K562 (cell line): ENCODE data around the gene MACROH2A2. TPM values are rescaled to one million over a fixed set of nuclear protein-coding genes. Genes with fewer than 3 reads are reported as not detected.

ENCODE experiments used
- ATAC-seq: fragments of 200-7000 bp; cut with Tn5 transposase; 3 replicates; pipeline ENCODE4 v1.9.1; 2020; ENCODE audit warnings: moderate library complexity
- BruUV-seq: library from RNA; stranded (reverse); fragments of 400-500 nt; replicated peaks from 2 replicates; lab custom pipeline; 2021; lab: Mats Ljungman, UMichigan
- CTCF ChIA-PET: fragments of 300-600 bp; formaldehyde crosslinking; extraction: SDS; loops from one replicate; lab custom pipeline; 2021; ENCODE audit warnings: low intra/inter-chr PET ratio; lab: Yijun Ruan, JAX
- POLR2A ChIA-PET: fragments of 300-600, 350-650 bp; sonication (Branson Sonifier 250); formaldehyde crosslinking; extraction: SDS; loops from one replicate; lab custom pipeline; 2021; ENCODE audit warnings: antibody characterized with exemption, inconsistent platforms; lab: Yijun Ruan, JAX
- DNase-seq, 4 experiments: peaks; one replicate each; pipeline versions ENCODE4 v3.0.0 to v3.0.0-alpha.2; 2011 to 2018; ENCODE audit warnings: low spot score in 3 of 4, mixed read lengths in 3 of 4; ENCODE audit errors: extremely low read depth in 1 of 4
- FAIRE-seq: peaks from 2 replicates; lab custom pipeline; 2011; peaks lifted over from hg19 to GRCh38; lab: Jason Lieb, UNC
- H2AFZ ChIP-seq: 2 replicates; pipeline ENCODE4 v1.6.0; 2011; ENCODE audit warnings: low read depth, low read length, control low read depth, inconsistent platforms
- H3K27ac ChIP-seq: fragments of 200-600 bp; 3 replicates; pipeline ENCODE4 v1.8.0; 2011; ENCODE audit warnings: low read depth, mild to moderate bottlenecking, control low read depth, inconsistent platforms, low read length, moderate library complexity, mixed read lengths; ENCODE audit errors: extremely low read depth
- H3K27me3 ChIP-seq, 2 experiments: fragments of 300-600 bp in 1 of 2; 2 replicates in 1 of 2; 3 replicates in 1 of 2; pipeline versions ENCODE4 v1.6.0 to v1.8.0; 2011; ENCODE audit warnings: inconsistent platforms in 2 of 2, low read length in 2 of 2, mild to moderate bottlenecking in 1 of 2, mixed read lengths in 1 of 2, moderate library complexity in 1 of 2; ENCODE audit not compliant: control insufficient read depth in 2 of 2, insufficient read depth in 2 of 2
- H3K36me3 ChIP-seq: fragments of 300-600 bp; 3 replicates; pipeline ENCODE4 v1.8.0; 2011; ENCODE audit warnings: mild to moderate bottlenecking, low read length, inconsistent platforms; ENCODE audit not compliant: control insufficient read depth, insufficient read depth
- H3K4me1 ChIP-seq, 2 experiments: fragments of 200-600 bp in 1 of 2; replicated peaks in 1 of 2; 2 replicates in 1 of 2; 3 replicates in 1 of 2; pipeline versions ENCODE4 v1.5.1 to v1.8.0; 2011; ENCODE audit warnings: inconsistent platforms in 2 of 2, low read length in 2 of 2, mild to moderate bottlenecking in 1 of 2, mixed read lengths in 1 of 2, moderate library complexity in 1 of 2; ENCODE audit not compliant: control insufficient read depth in 2 of 2, insufficient read depth in 2 of 2
- H3K4me2 ChIP-seq: 2 replicates; pipeline ENCODE4 v1.6.1; 2011; ENCODE audit warnings: low read length, control low read depth, inconsistent platforms, mixed read lengths; ENCODE audit not compliant: insufficient read depth
- H3K4me3 ChIP-seq: fragments of 200-600 bp; sonication (generic), shearing (Covaris generic); 2 replicates; pipeline ENCODE4 v1.5.1; 2016; ENCODE audit warnings: control low read depth, inconsistent platforms
- H3K79me2 ChIP-seq: fragments of 200-600 bp; 3 replicates; pipeline ENCODE4 v1.8.0; 2011; ENCODE audit warnings: low read length, inconsistent platforms; ENCODE audit not compliant: control insufficient read depth, insufficient read depth
- H3K9ac ChIP-seq, 2 experiments: 2 replicates each; pipeline versions ENCODE4 v1.6.0 to v1.6.1; 2011; ENCODE audit warnings: low read depth in 2 of 2, low read length in 2 of 2, control low read depth in 1 of 2, inconsistent platforms in 1 of 2, mild to moderate bottlenecking in 1 of 2, mixed read lengths in 1 of 2; ENCODE audit not compliant: insufficient read depth in 1 of 2
- H3K9me1 ChIP-seq: one replicate; pipeline ENCODE4 v1.6.0; 2011; ENCODE audit warnings: inconsistent platforms, mild to moderate bottlenecking, low read length, moderate library complexity; ENCODE audit not compliant: control insufficient read depth, insufficient read depth
- H3K9me3 ChIP-seq: replicated peaks from 2 replicates; pipeline ENCODE4 v1.5.1; 2011; ENCODE audit warnings: low read depth, low read length, inconsistent platforms; ENCODE audit not compliant: control insufficient read depth, insufficient read depth
- H4K20me1 ChIP-seq: replicated peaks from 2 replicates; pipeline ENCODE4 v1.6.1; 2011; ENCODE audit warnings: low read length, inconsistent platforms, mixed read lengths; ENCODE audit not compliant: control insufficient read depth, insufficient read depth
- ARID3A ChIP-seq: IDR thresholded peaks from 2 replicates; pipeline ENCODE4 v1.6.1; 2012; ENCODE audit warnings: low read depth, low read length, improper control_type of control experiment, borderline replicate concordance
- ASH1L ChIP-seq: fragments of 450-650 bp; IDR thresholded peaks from 2 replicates; pipeline ENCODE4 v1.6.1; 2018; ENCODE audit warnings: borderline replicate concordance, mild to moderate bottlenecking, low read depth; ENCODE audit not compliant: partially characterized antibody
- CREB5 ChIP-seq: fragments of 250-450 bp; sonication (Bioruptor Pico); IDR thresholded peaks from 2 replicates; pipeline ENCODE4 v1.5.0; 2020; ENCODE audit warnings: mild to moderate bottlenecking
- HNRNPH1 ChIP-seq: fragments of 200-400 bp; formaldehyde crosslinking; optimal IDR thresholded peaks from 2 replicates; pipeline ENCODE3; 2017; ENCODE audit warnings: low read depth, mild to moderate bottlenecking, low read length, moderate library complexity
- KHSRP ChIP-seq: fragments of 450-650 bp; IDR thresholded peaks from 2 replicates; pipeline ENCODE4 v1.6.1; 2017
- NCOA1 ChIP-seq: fragments of 450-650 bp; IDR thresholded peaks from 2 replicates; pipeline ENCODE4 v1.6.1; 2016; ENCODE audit warnings: low read depth
- SIN3B ChIP-seq: fragments of 450-650 bp; IDR thresholded peaks from 2 replicates; pipeline ENCODE4 v1.6.1; 2017; ENCODE audit warnings: low read depth, mild to moderate bottlenecking, moderate library complexity
- TAF7 ChIP-seq: fragments of 450-650 bp; IDR thresholded peaks from 2 replicates; pipeline ENCODE4 v1.6.1; 2016; ENCODE audit warnings: missing genetic modification characterization, missing compliant biosample characterization
- TCF7L2 ChIP-seq: fragments of 150-350 bp; IDR thresholded peaks from 2 replicates; pipeline ENCODE4 v1.6.1; 2016; ENCODE audit warnings: low read depth, mild to moderate bottlenecking, low read length, moderate library complexity
- THAP7 ChIP-seq: fragments of 250-450 bp; sonication (Bioruptor Pico); IDR thresholded peaks from 2 replicates; pipeline ENCODE4 v1.5.0; 2021
- ZNF41 ChIP-seq: fragments of 250-450 bp; sonication (Bioruptor Pico); conservative IDR thresholded peaks from 2 replicates; pipeline ENCODE4 v1.4.0; 2020; ENCODE audit warnings: mild to moderate bottlenecking
- ZNF445 ChIP-seq: fragments of 250-450 bp; sonication (Bioruptor Pico); IDR thresholded peaks from 2 replicates; pipeline ENCODE4 v1.4.0; 2020; ENCODE audit warnings: low read depth, mild to moderate bottlenecking, moderate library complexity
- WGBS: fragments of 100-300 bp; shearing (Covaris generic); methylation state at CpG from one replicate; pipeline ENCODE4 v1.1.6; 2016; ENCODE audit warnings: low coverage, mixed read lengths; ENCODE audit not compliant: insufficient coverage; ENCODE audit errors: missing lambda C conversion rate; 5-methylcytosine and 5-hydroxymethylcytosine counted together
- in situ Hi-C: fragments of 300-500 bp; cut with MboI; formaldehyde crosslinking; loops from 4 replicates; pipeline ENCODE4 v1.15.0; 2018; ENCODE audit warnings: inconsistent platforms, mixed read lengths
- intact Hi-C: fragments of 100-400 bp; cut with micrococcal nuclease; formaldehyde crosslinking; loops from 2 replicates; pipeline ENCODE4 v1.14.2; 2022
- polyA plus RNA-seq, 8 experiments: library from polyadenylated mRNA; depleted of rRNA in 4 of 8; stranded (reverse) in 5 of 8; unstranded in 3 of 8; fragments of >200 nt; fragmentation: Nextera tagmentation in 2 of 8; fragmentation: Illumina TruSeq in 1 of 8; extraction: Ambion mirVana in 2 of 8; extraction: Trizol in 1 of 8; gene quantifications; 2 replicates each; pipeline versions ENCODE4 v1.2.1 to v1.2.3, GENCODE V29; 2011 to 2014; ENCODE audit warnings: inconsistent platforms in 1 of 8, missing spikeins in 1 of 8
- total RNA-seq, 7 experiments: library from RNA; depleted of rRNA in 6 of 7; stranded (reverse); fragments of >200 nt in 6 of 7; fragmentation: Illumina TruSeq in 2 of 7; extraction: Trizol in 2 of 7; gene quantifications; 2 replicates each; pipeline versions ENCODE4 v1.2.1 to v1.2.3, GENCODE V29; 2011 to 2021; ENCODE audit warnings: low replicate concordance in 1 of 7

Gene MACROH2A2
- total and polyA plus RNA-seq, 9 of the 15 experiments (the other 6 are each of a cell fraction or from before 2014, with no cell fraction given), result 0.07 TPM; not detected in 8

GRCh38 chr10:70063418-70064098, 10.9 kb downstream of the MACROH2A2 start:
- no peak overlapping the region for H3K27ac ChIP-seq
- H3K9ac ChIP-seq, result no peak overlapping the region
- no peak overlapping the region for H3K4me2 ChIP-seq
- in situ Hi-C loops, result no loop called here
- TF ChIP-seq ZNF41 (CRISPR knock-in tag) (peak; percentile 74; the same call in 1 of the 2 replicates), CREB5 (no peak)
- POLR2A ChIA-PET, result interaction anchor here (0.6 to 1.1 kb wide), 3 partner anchors 17 to 65 kb away, joined by 3 read pairs; no protein-coding TSS in a partner anchor
- H3K9me3 ChIP-seq, result no peaks in the 10 kb centered on the region
- no TSS peak for BruUV-seq
- H3K79me2 ChIP-seq, result no peaks in the 10 kb centered on the region
- FAIRE-seq, result no peak
- no peak for DNase-seq
- WGBS, result 1% methylated on average over 10 of the region's 10 CpGs
- intact Hi-C loops, result no loop called here
- H4K20me1 ChIP-seq, result no peaks in the 10 kb centered on the region
- H3K27me3 ChIP-seq, result peaks cover 12 to 17% of the 10 kb centered on the region in 2 experiments
- H3K4me1 ChIP-seq, result no peaks in the 10 kb centered on the region
- H3K4me3 ChIP-seq, result no peak overlapping the region
- peak; percentile 35; the same call in 1 of the 3 replicates for ATAC-seq
- H3K36me3 ChIP-seq, result no peaks in the 10 kb centered on the region
- H2AFZ ChIP-seq, result no peak overlapping the region
- no peaks in the 10 kb centered on the region for H3K9me1 ChIP-seq
- CTCF ChIA-PET, result no interaction called here

GRCh38 chr10:70064486-70064885, 11.8 kb downstream of the MACROH2A2 start:
- BruUV-seq, result no TSS peak
- in situ Hi-C loops, result no loop called here
- Histone ChIP-seq H4K20me1 (no peaks in the 10 kb centered on the region), H3K9me3 (no peaks in the 10 kb centered on the region), H3K27me3 (peaks cover 15 to 20% of the 10 kb centered on the region in 2 experiments), H3K4me3 (no peak overlapping the region), H3K79me2 (no peaks in the 10 kb centered on the region), H3K4me2 (no peak overlapping the region), H3K4me1 (no peaks in the 10 kb centered on the region), H3K36me3 (no peaks in the 10 kb centered on the region), H3K9ac (no peak overlapping the region), H2AFZ (no peak overlapping the region), H3K27ac (no peak overlapping the region), H3K9me1 (no peaks in the 10 kb centered on the region)
- DNase-seq (no peak), FAIRE-seq (no peak), ATAC-seq (no peak)
- TF ChIP-seq ARID3A (no peak), TCF7L2 (no peak), THAP7 (CRISPR knock-in tag) (no peak), ZNF445 (CRISPR knock-in tag) (no peak), HNRNPH1 (no peak), SIN3B (no peak), NCOA1 (no peak), KHSRP (no peak), ASH1L (no peak), TAF7 (tag) (no peak)
- ChIA-PET POLR2A (interaction anchor here (1.1 to 1.6 kb wide), 3 partner anchors 14 to 18 kb away, joined by 3 to 4 read pairs (median 3); no protein-coding TSS in a partner anchor), CTCF (no interaction called here)
- intact Hi-C loops, result no loop called here
- WGBS, result 1% methylated on average over 4 of the region's 4 CpGs
